SK-N-SH treated with all-trans-retinoic acid at 6 μM for 48 hours (cell line): ENCODE measurements around the gene PHF13.

ENCODE experiments used
- ATAC-seq: fragments of 200-7000 bp; cut with Tn5 transposase; 3 replicates; pipeline ENCODE4 v1.9.1; 2020; ENCODE audit warnings: mild to moderate bottlenecking, moderate library complexity
- ARNTL ChIP-seq: fragments of 450-650 bp; formaldehyde crosslinking; IDR thresholded peaks from 2 replicates; pipeline ENCODE4 v1.5.0; 2020; ENCODE audit warnings: low read depth, mild to moderate bottlenecking, moderate library complexity, borderline replicate concordance
- BACH2 ChIP-seq: fragments of 250-450 bp; sonication (Bioruptor Pico); IDR thresholded peaks from 2 replicates; pipeline ENCODE4 v1.9.0; 2021; ENCODE audit warnings: mild to moderate bottlenecking, borderline replicate concordance
- CSDC2 ChIP-seq: fragments of 250-450 bp; sonication (Bioruptor Pico); IDR thresholded peaks from 2 replicates; pipeline ENCODE4 v1.5.0; 2020; ENCODE audit warnings: mild to moderate bottlenecking, moderate library complexity
- CSRNP3 ChIP-seq: fragments of 250-450 bp; sonication (Bioruptor Pico); IDR thresholded peaks from 2 replicates; pipeline ENCODE4 v1.5.1; 2021; ENCODE audit warnings: mild to moderate bottlenecking, moderate library complexity
- ESRRG ChIP-seq: fragments of 250-450 bp; sonication (Bioruptor Pico); IDR thresholded peaks from 2 replicates; pipeline ENCODE4 v1.6.1; 2021; ENCODE audit warnings: mild to moderate bottlenecking
- ISL1 ChIP-seq: fragments of 250-450 bp; sonication (Bioruptor Pico); IDR thresholded peaks from 2 replicates; pipeline ENCODE4 v2.1.2; 2022; ENCODE audit warnings: mild to moderate bottlenecking, moderate library complexity
- OSR1 ChIP-seq: fragments of 250-450 bp; sonication (Bioruptor Pico); IDR thresholded peaks from 2 replicates; pipeline ENCODE4 v1.8.0; 2022; ENCODE audit warnings: moderate library complexity, mild to moderate bottlenecking, inconsistent platforms
- PATZ1 ChIP-seq: fragments of 250-450 bp; sonication (Bioruptor Pico); IDR thresholded peaks from 2 replicates; pipeline ENCODE4 v1.8.0; 2020; ENCODE audit warnings: mild to moderate bottlenecking, moderate library complexity, borderline replicate concordance
- POU6F1 ChIP-seq: fragments of 250-450 bp; sonication (Bioruptor Pico); IDR thresholded peaks from 2 replicates; pipeline ENCODE4 v1.8.0; 2021; ENCODE audit warnings: low read depth, mild to moderate bottlenecking, moderate library complexity, borderline replicate concordance
- PPARA ChIP-seq: fragments of 250-450 bp; sonication (Bioruptor Pico); IDR thresholded peaks from 2 replicates; pipeline ENCODE4 v1.5.0; 2020; ENCODE audit warnings: mild to moderate bottlenecking, borderline replicate concordance
- RARB ChIP-seq: fragments of 250-450 bp; sonication (Bioruptor Pico); IDR thresholded peaks from 2 replicates; pipeline ENCODE4 v1.8.0; 2021; ENCODE audit warnings: mild to moderate bottlenecking, moderate library complexity
- TCF4 ChIP-seq: fragments of 250-450 bp; sonication (Bioruptor Pico); IDR thresholded peaks from 2 replicates; pipeline ENCODE4 v1.8.0; 2021; ENCODE audit warnings: mild to moderate bottlenecking, moderate library complexity, borderline replicate concordance
- TOX ChIP-seq: fragments of 250-450 bp; sonication (Bioruptor Pico); IDR thresholded peaks from 2 replicates; pipeline ENCODE4 v1.8.0; 2021; ENCODE audit warnings: mild to moderate bottlenecking, moderate library complexity, borderline replicate concordance
- TSHZ2 ChIP-seq: fragments of 250-450 bp; sonication (Bioruptor Pico); IDR thresholded peaks from 2 replicates; pipeline ENCODE4 v1.5.0; 2020; ENCODE audit warnings: mild to moderate bottlenecking, moderate library complexity
- ZC3H10 ChIP-seq: fragments of 250-450 bp; sonication (Bioruptor Pico); IDR thresholded peaks from 2 replicates; pipeline ENCODE4 v1.5.1; 2021; ENCODE audit warnings: mild to moderate bottlenecking, moderate library complexity
- ZFP3 ChIP-seq: fragments of 250-450 bp; sonication (Bioruptor Pico); IDR thresholded peaks from 2 replicates; pipeline ENCODE4 v1.5.0; 2020; ENCODE audit warnings: mild to moderate bottlenecking, moderate library complexity
- ZFP30 ChIP-seq: fragments of 450-650 bp; formaldehyde crosslinking; IDR thresholded peaks from 2 replicates; pipeline ENCODE4 v1.5.0; 2022; ENCODE audit warnings: mild to moderate bottlenecking, moderate library complexity
- ZNF565 ChIP-seq: fragments of 450-650 bp; formaldehyde crosslinking; conservative IDR thresholded peaks from 2 replicates; pipeline ENCODE4 v1.5.0; 2020; ENCODE audit warnings: low read depth, mild to moderate bottlenecking, moderate library complexity
- ZNF70 ChIP-seq: fragments of 450-650 bp; formaldehyde crosslinking; IDR thresholded peaks from 2 replicates; pipeline ENCODE4 v1.5.0; 2020; ENCODE audit warnings: mild to moderate bottlenecking, moderate library complexity
- ZNF8 ChIP-seq: fragments of 450-650 bp; formaldehyde crosslinking; IDR thresholded peaks from 2 replicates; pipeline ENCODE4 v1.5.0; 2020; ENCODE audit warnings: mild to moderate bottlenecking, moderate library complexity

PHF13 gene

GRCh38 chr1:6594977-6595740, 18.4 kb upstream of the PHF13 start:
- TF ChIP-seq TCF4 (CRISPR knock-in tag) = no peak
- TF ChIP-seq TOX = no peak
- TF ChIP-seq ISL1 = no peak
- TF ChIP-seq PPARA (CRISPR knock-in tag) = no peak
- no peak for TF ChIP-seq RARB
- TF ChIP-seq OSR1 (CRISPR knock-in tag) = no peak
- TF ChIP-seq CSRNP3 = no peak
- TF ChIP-seq ZC3H10 (CRISPR knock-in tag) = no peak
- no peak for TF ChIP-seq ZFP30 (CRISPR knock-in tag)
- TF ChIP-seq ZNF565 (CRISPR knock-in tag) = no peak
- no peak for TF ChIP-seq BACH2 (CRISPR knock-in tag)
- no peak for TF ChIP-seq ESRRG (CRISPR knock-in tag)
- TF ChIP-seq ZFP3 (CRISPR knock-in tag) = no peak
- no peak for TF ChIP-seq ZNF8 (CRISPR knock-in tag)
- no peak for TF ChIP-seq ZNF70 (CRISPR knock-in tag)

GRCh38 chr1:6596351-6596750, 17.2 kb upstream of the PHF13 start:
- no peak for TF ChIP-seq PPARA (CRISPR knock-in tag)
- TF ChIP-seq POU6F1 (CRISPR knock-in tag) = no peak
- no peak for TF ChIP-seq TSHZ2
- TF ChIP-seq OSR1 (CRISPR knock-in tag) = no peak
- TF ChIP-seq PATZ1 = no peak
- TF ChIP-seq CSRNP3 = no peak
- TF ChIP-seq CSDC2 = no peak
- no peak for TF ChIP-seq ARNTL (CRISPR knock-in tag)
- ATAC-seq = no peak

More at GRCh38 chr1:6594977-6595740, 18.4 kb upstream of the PHF13 start:
- ATAC-seq = no peak
